Suppressor macrophage (primary cell): Measurements from ENCODE around the gene MAD1L1.
A peak's percentile ranks its signal among the peaks of the same experiment; 100 is the strongest.

Experiments
- DNase-seq, 4 experiments: peaks; one replicate each; pipeline ENCODE4 v3.0.0-alpha.2; 2020 to 2022

The MAD1L1 gene

DNA sequence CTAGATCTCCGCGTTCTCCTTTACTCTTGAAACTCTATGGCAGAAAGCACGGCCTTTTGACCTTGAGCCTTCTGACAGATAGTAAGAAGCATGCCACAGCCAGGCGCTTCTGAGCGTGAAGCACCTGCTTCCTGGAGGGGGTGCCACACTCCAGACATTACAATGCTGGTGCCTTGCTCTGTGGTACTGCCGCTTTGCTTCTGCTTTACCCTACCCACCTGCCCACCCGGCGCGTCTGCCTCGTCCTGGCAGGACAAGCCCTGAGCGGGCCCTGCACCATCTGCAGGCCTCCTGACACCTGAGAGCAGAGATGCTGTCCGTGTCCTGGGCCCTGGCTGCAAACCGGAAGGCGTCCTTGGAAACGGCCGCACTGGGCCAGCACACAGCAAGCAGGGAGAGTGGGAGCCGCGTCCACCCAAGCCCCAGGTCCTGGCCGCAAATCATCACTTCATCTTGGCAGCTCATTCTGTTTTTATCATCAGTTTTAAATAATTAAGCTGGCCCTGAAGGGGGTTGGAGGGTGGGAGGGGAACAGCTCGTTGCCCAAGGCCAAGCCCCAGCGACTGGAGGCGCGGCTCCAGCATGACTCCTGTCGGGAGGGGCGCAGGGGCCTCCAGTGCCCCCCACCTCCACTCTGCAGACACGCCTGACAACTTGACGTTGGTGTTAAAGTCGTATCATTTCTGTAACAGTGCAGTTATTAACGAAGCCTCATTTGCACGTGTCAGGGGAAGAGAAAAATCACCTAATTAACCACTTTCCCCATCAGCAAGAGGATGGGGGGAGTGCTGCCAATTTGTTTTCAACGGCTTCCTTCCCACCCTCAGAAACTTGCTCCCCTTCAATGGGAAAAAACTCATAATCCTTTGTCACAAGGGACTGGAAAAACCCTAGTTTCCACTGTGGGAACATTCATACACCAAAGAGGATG lies 132.2 kb downstream of the MAD1L1 start:
- DNase-seq, result no peak

DNA sequence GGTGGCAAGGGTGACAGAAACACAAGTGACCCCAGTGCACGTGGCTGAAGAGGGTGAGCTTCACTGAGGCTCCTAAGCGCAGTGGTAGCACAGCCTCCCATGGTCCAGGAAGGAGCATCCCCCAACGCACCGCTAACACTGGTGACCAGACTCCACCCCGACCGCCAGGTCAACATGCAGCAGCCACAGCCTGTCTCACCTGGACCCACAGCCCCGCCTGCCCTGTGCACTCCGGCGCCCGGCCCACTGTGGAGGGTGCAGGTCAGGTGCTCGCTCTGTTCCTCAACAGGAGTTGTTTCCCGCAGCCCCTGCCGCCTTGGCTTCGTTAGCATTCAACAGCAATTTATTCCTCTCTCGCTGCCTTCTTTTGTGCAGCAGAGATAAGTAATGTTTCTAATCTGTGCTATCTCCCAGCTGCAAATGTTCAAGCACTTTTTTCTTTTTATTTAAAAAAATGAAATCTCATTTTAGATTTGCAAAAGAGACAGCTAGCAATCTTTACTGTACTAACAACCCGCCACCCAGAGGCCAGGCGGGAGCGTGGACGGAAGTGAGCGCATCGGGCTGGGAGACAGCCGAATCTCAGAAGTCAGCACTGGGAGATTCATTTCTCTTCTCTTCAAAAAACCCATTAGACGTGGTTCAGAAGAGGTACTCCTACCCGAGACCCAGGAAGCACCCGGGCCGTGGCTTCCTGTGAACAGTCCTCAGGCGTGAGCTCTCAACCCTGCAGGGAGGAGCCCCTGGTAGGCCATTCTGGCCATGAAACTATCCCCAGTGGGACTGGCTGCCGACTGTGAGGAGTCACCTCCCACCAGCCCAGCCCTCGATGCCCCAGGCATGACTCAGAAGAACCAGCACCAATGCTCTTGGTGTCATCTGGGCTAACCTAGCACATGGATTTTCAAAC lies 133.4 kb downstream of the MAD1L1 start:
- peak; percentile 24 to 72 (median 55) for DNase-seq

DNA sequence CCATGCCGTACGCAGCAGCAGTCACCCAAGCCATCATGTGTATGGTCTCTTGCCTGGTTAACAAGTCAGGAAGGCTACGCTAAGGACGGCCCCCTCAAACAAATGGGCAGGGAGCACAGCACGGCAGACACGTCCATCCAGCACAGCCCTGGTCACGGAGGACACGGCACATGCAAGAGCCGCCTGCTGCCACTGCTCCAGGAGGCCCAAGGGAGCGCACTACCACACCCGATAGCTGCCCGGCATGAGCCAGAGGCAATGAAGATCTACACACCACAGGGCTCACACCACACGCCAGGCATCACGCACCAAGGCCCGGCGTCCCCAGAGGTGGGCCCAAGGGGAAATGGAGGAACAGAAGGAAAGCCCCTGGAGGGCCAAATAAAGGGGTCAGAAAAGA lies 134.2 kb downstream of the MAD1L1 start:
- no peak for DNase-seq

DNA sequence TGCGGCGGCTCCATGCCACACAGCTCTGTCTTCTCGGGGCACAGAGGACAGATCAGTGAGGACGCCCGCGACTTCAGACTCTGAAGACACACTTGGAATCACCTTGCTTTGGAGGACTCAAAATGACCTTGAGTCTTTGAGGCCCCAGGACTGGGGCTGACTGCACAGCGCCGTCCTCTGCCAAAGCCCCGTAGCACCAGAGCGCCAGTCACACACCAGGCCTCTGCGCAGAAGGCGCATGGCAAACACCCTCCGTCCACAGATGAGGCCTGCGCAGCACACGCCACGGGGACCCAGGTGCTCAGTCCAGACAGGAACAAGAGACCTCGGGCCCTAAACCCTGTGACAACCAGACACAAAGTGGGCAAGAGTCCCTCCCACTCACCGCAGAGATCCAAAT lies 134.7 kb downstream of the MAD1L1 start:
- DNase-seq, result no peak

DNA sequence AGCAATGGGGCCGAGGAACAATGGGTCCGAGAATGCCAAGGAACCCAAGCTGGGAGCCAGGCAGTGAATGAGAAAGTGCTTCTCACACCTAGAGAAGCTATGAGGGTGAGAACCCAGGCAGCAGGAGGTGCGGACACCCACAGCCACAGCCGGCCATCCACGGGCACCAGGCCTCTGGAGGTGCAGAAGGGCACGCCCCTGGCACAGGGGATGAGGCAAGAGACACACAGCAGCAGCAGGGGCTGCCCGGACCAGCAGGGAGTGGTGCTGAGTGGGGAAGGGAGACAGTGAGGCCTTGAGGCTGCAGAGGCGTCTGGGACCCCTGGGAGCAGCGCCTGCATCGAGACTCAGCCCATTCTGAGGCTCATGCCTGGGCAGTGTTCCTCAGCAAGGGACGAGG lies 135.3 kb downstream of the MAD1L1 start:
- no peak for DNase-seq

DNA sequence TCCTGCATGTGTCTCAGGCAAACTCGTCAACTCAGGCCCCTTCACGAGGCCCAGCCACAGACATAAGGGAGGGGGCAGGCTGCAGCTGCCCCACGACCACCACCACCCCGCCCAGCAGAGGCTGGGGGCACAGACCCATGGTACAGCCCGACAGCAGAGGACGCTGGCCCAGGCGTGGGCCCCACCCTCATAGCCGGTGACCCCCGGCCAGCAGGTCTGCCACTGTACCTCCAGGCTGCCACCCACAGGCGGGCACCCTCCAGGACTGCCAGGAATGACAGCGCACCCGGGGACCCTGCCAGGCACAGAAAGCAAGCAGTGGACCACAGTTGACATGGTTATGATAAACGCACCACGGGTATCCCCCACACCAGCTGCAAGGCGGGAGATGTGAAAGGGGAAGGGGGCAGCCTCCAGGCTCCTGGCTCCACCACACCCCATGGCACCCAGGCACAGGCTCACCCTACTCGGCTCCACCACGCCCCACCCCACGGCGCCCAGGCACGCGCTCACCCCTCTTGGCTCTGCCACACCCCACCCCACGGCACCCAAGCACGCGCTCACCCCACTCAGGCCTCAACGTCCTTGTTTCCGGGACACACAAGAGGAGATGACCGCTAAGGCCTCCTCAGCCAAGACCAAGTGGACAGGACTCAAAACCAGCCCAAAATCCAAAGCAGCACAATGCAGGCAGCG lies 135.9 kb downstream of the MAD1L1 start:
- peak; percentile 41 to 68 (median 59) for DNase-seq

DNA sequence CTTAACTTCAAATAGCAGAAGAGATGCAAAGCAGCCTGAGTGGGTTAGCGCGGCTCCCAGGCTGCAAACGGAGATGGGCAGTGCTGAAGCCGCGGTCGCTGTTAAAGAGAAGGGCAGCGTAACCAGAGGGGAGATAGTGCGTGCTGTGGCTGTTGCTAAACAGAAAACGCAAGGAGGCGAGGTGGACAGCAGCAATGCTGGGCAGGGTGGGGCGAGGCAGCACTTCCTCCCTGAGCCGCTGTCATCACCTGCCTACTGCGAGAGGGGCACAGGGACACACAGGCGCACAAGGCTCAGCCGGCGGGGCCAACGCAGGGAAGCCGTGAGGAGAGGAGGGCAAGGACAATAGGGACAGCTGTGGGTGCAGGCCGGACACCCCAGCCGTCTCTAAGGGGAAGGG lies 137.3 kb downstream of the MAD1L1 start:
- DNase-seq, result no peak

DNA sequence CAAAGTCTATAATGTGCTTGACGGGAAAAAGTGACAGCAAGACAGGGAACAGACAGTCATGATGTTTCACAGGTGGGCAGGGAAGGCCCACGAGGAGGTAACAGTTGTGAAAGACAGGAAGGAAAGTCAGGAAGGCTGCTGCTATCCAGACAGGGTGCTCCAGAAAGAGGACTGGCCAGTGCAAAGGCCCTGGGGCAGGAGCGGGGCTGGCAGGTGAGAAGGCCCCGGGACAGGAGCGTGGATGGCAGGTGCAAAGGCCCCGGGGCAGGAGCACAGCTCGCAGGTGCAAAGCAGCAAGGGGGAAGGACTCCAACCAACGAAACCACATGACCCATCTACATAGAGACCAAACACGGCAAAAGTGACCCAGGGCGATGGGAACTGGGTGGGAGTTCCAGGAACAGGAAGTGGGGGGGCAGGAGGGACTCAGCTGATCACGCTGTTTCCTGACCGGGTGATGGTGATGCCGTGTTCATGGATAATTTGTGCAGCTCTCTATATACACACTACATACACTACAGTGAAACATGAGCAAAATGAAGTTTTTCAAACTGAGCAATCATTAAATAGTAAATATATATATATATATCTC lies 138.2 kb downstream of the MAD1L1 start:
- DNase-seq, result peak; percentile 38 to 65 (median 47)

DNA sequence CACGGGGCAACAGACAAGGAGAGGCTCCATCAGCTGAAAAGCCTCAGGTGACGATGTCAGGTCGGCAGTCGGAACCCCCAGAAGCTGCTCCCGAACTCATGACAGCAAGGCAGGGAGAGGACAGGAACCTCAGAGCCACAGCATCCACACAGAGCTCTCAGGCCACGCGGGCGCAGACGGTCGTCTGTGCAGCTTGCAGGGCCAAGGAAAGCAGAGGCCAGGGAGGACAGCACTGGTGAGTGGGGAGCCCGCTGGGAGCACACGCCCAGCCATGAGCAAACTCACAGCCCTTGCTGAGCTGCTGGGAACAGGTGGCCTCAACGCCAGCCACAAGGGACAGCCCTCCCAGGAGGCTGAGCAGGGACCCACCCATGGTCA lies 138.9 kb downstream of the MAD1L1 start:
- no peak for DNase-seq

DNA sequence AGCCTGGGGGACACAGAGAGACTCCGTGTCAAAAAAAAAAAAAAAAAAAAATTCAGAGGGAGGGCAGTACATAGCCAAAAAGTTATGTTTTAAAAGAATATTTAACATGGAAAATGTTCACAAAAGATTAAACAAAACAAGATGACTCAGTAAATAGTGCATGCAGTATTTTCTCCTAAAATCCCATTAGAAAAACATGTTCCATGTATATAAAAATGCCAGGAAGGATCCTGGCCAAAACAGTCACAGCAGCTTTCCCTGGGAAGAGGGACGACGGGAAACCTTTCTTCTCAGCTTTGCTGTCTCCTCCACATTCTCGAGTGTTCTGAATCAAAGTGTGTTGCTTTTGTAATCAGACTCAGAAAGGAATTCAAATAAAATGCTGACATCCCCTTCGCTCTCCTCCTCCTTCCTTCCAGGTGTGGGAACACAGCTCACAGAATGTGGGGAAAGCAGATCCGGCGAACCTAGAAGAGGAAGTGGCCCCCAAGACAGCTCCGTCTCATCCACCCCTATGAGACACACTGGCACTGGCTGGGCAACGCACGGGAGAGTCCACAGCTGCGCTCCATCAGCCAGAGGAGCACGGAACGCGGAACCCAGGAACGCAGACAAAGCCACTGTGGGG lies 139.4 kb downstream of the MAD1L1 start:
- no peak for DNase-seq

DNA sequence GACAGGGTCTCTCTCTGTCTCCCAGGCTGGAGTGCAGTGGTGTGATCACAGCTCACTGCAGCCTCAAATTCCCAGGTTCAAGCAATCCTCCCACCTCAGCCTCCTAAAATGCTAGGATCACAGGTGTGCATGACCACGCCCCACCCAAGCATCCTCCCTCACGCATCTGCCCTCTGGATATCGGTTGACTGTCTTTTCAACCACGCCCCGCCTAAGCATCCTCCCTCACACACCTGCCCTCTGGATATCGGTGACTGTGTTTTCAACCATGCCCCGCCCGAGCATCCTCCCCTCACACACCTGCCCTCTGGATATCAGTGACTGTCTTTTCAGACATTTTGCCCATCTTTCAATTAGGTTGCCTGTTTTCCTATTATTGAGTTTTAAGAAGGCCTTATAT lies 140.5 kb downstream of the MAD1L1 start:
- no peak for DNase-seq

DNA sequence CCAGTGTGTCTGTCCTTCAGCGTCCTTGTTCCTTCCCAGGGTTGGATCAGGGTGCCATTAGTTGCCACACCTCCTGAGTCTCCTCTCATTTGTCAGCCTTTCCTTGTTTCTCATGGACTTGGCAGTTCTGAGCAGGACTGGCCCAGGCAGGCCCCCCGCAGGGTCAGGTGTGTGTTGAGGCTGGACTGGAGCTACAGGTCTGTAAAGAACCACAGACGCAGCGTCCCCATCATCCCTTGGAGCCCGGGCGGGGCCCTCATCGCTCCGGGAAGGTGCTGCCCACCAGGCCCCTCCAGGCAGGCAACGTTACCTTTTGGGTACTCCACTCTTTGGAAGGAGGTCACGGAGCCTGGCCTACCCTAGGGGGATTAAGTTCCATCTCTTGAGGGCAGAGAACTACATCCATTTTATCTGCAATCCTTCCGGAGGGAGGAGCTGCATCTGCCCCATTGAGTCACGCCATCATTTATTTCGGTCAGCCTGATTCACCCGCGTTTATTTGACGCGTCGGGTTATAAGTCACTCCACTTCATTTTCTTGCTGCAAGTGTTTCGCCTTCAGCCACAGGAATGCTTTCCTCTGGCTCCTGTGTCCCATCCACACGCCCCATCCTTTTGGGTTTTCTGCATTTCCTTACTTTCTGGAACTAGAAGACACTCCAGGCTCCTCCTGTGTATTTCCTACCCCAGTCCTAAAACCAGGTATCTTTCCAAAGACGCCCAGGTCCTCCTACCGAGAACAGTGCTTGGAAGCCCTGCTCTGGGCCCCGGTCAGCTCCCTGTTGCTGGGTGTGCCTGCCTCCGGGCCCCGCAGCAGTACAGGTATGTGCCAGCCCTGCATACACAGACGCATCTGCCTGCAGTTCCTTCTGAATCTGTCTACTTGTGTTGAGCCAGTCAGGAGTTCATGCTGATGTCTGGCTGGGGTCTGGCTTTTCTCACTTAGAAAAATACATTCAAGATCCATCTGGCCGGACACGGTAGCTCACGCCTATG lies 141.9 kb downstream of the MAD1L1 start:
- no peak for DNase-seq

DNA sequence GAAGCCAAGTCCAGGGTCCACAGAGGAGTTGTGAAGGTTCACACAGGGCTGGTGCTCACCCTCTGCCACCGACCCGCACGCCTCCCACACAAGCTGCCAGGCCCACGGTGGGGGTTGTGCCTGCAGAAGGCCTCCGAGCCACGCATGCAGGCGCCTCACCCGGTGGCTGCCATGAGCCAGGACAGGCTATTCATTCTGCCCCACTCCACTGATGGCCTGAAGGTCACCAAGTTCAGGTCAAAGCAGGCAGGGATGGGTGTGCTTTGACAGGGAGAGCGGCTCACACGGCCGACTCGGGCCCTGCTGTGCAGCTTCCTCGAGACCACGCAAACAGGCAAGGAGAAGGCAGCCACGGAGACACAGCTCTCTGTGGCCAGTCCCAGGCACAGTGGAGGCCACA lies 143.9 kb downstream of the MAD1L1 start:
- DNase-seq, result no peak

DNA sequence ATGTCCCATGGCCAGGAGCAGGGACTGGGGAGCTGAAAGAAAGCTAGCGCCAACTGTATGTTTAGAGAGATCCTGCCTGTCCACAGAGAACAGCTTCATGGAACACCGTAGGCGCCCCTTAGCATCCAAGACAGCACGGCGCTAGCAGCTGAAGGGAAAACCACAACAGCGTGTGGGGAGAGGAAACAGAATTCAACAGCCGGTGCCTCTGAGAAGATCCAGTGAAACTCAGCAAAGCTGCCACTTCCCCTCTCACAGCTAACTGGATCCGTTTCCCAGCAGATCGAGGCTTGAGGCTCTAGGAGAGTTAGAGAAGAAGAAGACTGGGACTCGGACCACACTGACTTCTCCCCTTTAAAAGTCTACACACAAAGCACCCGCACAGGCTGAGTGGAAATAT lies 145.0 kb downstream of the MAD1L1 start:
- DNase-seq, result peak; percentile 77 to 86 (median 82)

DNA sequence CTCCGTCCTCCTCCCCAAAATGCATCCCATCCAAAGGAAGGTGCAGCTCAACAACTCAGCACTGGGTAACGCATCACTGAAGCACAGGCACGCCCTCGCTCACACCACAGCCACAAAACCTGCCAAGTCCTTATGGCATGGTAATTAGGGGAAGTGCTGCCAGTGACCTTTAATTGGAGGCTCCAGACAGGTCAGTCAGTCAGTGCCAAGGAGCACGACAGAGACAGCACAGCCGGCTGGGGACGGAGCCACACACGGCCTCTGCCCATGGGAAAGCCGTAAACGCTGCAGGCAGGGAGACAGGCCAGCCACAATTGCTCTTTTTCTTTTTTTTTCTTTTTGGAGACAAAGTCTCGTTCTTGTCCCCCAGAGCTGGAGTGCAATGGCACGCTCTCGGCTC lies 146.5 kb downstream of the MAD1L1 start:
- DNase-seq, result no peak

DNA sequence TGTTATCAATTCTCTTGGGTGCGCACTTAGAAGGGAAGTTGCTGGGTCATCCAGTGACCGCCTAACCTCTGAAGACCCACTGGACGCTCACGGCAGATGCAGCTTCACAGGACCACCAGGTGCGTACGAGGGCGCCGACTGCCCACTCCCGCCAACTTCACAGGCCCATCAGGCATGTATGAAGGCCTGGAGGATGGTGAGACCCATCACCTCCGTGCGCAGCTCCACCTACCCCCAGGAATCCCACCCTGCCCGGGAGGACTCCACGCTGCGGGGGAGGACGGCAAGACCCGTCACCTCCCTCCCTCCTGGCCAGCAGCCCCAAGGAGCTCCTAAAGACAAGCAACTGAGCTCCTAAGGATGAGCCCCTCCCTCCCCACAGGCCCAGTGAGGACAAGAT lies 146.9 kb downstream of the MAD1L1 start:
- DNase-seq, result no peak

DNA sequence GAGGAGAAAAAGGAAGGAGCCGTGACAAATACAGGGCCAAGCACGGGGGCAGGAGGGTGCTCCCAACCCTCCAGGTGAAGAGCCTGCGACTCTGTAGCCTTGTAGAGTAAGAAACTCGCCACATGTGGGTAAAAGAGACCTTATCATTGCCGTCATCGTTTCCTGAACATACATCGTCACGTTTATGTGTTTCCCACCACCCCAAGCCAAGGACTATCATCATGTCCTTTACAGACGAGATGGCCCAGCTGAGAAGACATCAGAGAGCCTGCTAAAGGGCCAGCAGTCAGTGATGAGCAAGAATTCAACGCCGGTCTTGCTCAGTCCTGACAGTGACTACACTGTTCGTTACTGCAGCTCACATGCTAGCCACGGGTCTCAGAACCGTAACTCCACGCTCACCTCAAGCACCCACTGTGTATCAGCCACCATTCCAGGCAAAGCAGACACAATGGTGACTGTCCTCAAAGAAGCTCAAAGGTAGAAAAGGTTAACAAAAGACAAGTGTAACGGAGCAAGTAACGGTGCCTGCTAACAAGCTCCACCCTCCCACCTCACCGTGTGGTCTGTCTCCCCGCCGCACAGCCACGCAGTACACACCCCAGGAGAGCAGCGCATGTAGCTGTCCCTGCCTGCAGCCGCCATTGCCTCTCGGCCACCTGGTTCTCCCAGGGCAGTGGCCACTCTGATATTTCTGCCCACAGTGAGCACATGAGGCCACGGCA lies 147.8 kb downstream of the MAD1L1 start:
- no peak for DNase-seq

DNA sequence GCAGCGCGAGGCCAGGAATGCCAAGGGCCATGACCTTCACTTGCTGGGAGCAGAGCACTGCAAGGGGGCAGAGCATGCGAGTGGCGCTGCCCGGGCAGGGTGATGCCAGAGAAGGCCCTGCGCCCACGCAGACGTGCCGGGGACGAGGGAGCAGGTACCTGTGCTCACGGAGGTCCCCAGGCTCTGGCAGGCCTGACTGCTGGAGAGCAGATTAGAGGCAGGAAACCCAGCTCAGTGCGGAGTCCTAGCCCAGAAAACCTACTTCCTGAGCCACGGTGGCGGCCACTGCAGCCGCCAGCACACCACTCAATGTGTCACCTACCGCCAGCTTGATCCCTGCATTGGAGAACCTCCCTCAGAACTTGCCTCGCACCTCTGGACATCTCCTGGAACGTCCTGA lies 148.4 kb downstream of the MAD1L1 start:
- DNase-seq, result no peak

DNA sequence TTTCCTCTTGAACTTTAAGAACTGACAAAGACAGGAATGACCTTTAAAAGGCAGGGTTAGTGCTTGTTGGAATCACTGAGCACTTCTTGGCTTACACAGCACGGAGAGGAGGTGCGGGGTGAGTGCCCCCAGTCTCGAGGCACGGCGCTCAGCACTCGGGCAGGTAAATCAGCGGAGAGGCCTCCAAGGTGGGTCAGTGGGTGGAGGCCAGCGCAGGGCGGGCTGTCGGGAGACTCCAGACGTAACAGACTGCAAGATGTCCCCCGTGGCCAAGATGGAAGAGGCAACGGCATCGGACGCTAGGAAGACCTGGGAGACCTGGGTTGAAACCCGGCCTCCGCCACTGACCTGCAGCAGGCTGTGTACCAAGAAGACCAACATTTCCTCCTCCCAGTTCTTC lies 149.4 kb downstream of the MAD1L1 start:
- no peak for DNase-seq
